Stimulated activated CD4-positive, alpha-beta T cell treated with anti-CD3 and anti-CD28 coated beads, Interleukin-12 subunit alpha, Interleukin-12 subunit beta, amount 100 ng/mL, for 4 hours (primary cell): Measurements from ENCODE around the gene TBC1D16.

Experiments used
- DNase-seq: peaks from one replicate; pipeline ENCODE4 v3.0.0-alpha.2; 2020

The TBC1D16 gene

GRCh38 chr17:80035687-80035936 lies at the start of gene TBC1D16:
Gene TBC1D16, minus strand, starts transcription at chr17:80035872. Its CDS starts 22,325 bp downstream, at chr17:80013547.
- no peak for DNase-seq

GRCh38 chr17:80084773-80085172 lies 49.1 kb upstream of the TBC1D16 start:
- no peak for DNase-seq

- DNase-seq: no peak
Observed at GRCh38 chr17:80083136-80083661, 47.5 kb upstream of the TBC1D16 start.

- DNase-seq: peak; percentile 54
Observed at GRCh38 chr17:80082403-80083135, 46.9 kb upstream of the TBC1D16 start.

- DNase-seq: no peak
Observed at GRCh38 chr17:80081596-80081995, 45.9 kb upstream of the TBC1D16 start.

- no peak for DNase-seq
Observed at GRCh38 chr17:80080081-80080480, 44.4 kb upstream of the TBC1D16 start.

- no peak for DNase-seq
Observed at GRCh38 chr17:80072410-80072809, 36.7 kb upstream of the TBC1D16 start.

- no peak for DNase-seq
Observed at GRCh38 chr17:80071116-80071841, 35.6 kb upstream of the TBC1D16 start.

- DNase-seq: no peak
Observed at GRCh38 chr17:80070375-80071115, 34.9 kb upstream of the TBC1D16 start.

GRCh38 chr17:80068301-80069222 lies 32.9 kb upstream of the TBC1D16 start:
- no peak for DNase-seq

GRCh38 chr17:80067393-80067986 lies 31.8 kb upstream of the TBC1D16 start:
- DNase-seq: no peak

GRCh38 chr17:80065478-80066170 lies 30.0 kb upstream of the TBC1D16 start:
- DNase-seq: no peak

- no peak for DNase-seq
Observed at GRCh38 chr17:80064696-80065095, 29.0 kb upstream of the TBC1D16 start.

GRCh38 chr17:80063830-80064585 lies 28.3 kb upstream of the TBC1D16 start:
- DNase-seq: no peak

GRCh38 chr17:80061421-80061820 lies 25.7 kb upstream of the TBC1D16 start:
- no peak for DNase-seq

GRCh38 chr17:80060644-80061043 lies 25.0 kb upstream of the TBC1D16 start:
- no peak for DNase-seq

- DNase-seq: no peak
Observed at GRCh38 chr17:80058311-80058955, 22.8 kb upstream of the TBC1D16 start.

- DNase-seq: no peak
Observed at GRCh38 chr17:80055597-80055996, 19.9 kb upstream of the TBC1D16 start.

GRCh38 chr17:80053102-80053501 lies 17.4 kb upstream of the TBC1D16 start:
- no peak for DNase-seq

GRCh38 chr17:80051681-80052080 lies 16.0 kb upstream of the TBC1D16 start:
- no peak for DNase-seq
